CD14-positive monocyte (primary cell): Measurements from ENCODE around the gene TRIM41. TPM values are rescaled to one million over a fixed set of nuclear protein-coding genes. Genes with fewer than 3 reads are reported as not detected.
A peak's percentile ranks its signal among the peaks of the same experiment; 100 is the strongest.

Experiments used
- DNase-seq, 3 donors: peaks; one replicate each; pipeline ENCODE4 v3.0.0-alpha.2; 2011 to 2022
- H2AFZ ChIP-seq: 2 replicates; pipeline ENCODE4 v1.6.0; 2012; ENCODE audit warnings: mild to moderate bottlenecking, low read depth, low read length, inconsistent platforms; ENCODE audit not compliant: insufficient read depth, poor library complexity, severe bottlenecking
- H3K27ac ChIP-seq, 2 donors: 1 replicate in 1 of 2; 2 replicates in 1 of 2; pipeline ENCODE4 v1.5.1; 2012 to 2013; ENCODE audit warnings: low read length in 2 of 2, control low read depth in 1 of 2, inconsistent platforms in 1 of 2, low read depth in 1 of 2, mild to moderate bottlenecking in 1 of 2
- H3K27me3 ChIP-seq, 2 donors: one replicate each; pipeline versions ENCODE4 v1.6.0 to v1.6.1; 2011 to 2013; ENCODE audit warnings: low read length in 2 of 2; ENCODE audit not compliant: control insufficient read depth in 2 of 2, insufficient read depth in 2 of 2
- H3K36me3 ChIP-seq, 2 donors: replicated peaks in 1 of 2; 1 replicate in 1 of 2; 2 replicates in 1 of 2; pipeline versions ENCODE4 v1.5.1 to v1.6.1; 2012 to 2013; ENCODE audit warnings: low read length in 2 of 2, control low read depth in 1 of 2, inconsistent platforms in 1 of 2, mild to moderate bottlenecking in 1 of 2; ENCODE audit not compliant: insufficient read depth in 2 of 2, control insufficient read depth in 1 of 2
- H3K4me1 ChIP-seq, 2 donors: 1 replicate in 1 of 2; 2 replicates in 1 of 2; pipeline versions ENCODE4 v1.5.1 to v1.6.1; 2012 to 2013; ENCODE audit warnings: low read length in 2 of 2, control low read depth in 1 of 2, inconsistent platforms in 1 of 2, mild to moderate bottlenecking in 1 of 2, moderate library complexity in 1 of 2; ENCODE audit not compliant: insufficient read depth in 2 of 2, control insufficient read depth in 1 of 2
- H3K4me2 ChIP-seq: replicated peaks from 2 replicates; pipeline ENCODE3; 2012; ENCODE audit warnings: low read length, moderate library complexity, mild to moderate bottlenecking; ENCODE audit not compliant: poor library complexity, severe bottlenecking; ENCODE audit errors: extremely low read depth
- H3K4me3 ChIP-seq, 3 experiments: fragments of 200-600 bp in 1 of 3; sonication (generic) in 1 of 3; replicated peaks in 1 of 3; 1 replicate in 2 of 3; 2 replicates in 1 of 3; pipeline ENCODE4 v1.5.1; 2011 to 2013; ENCODE audit warnings: low read length in 3 of 3, mild to moderate bottlenecking in 3 of 3, control low read depth in 2 of 3, low read depth in 2 of 3, inconsistent platforms in 1 of 3, moderate library complexity in 1 of 3
- H3K79me2 ChIP-seq: 2 replicates; pipeline ENCODE4 v1.6.0; 2012; ENCODE audit warnings: mild to moderate bottlenecking, control low read depth, inconsistent platforms, low read length, moderate library complexity; ENCODE audit not compliant: insufficient read depth
- H3K9ac ChIP-seq: 2 replicates; pipeline ENCODE4 v1.6.0; 2017; ENCODE audit warnings: low read length, mild to moderate bottlenecking; ENCODE audit not compliant: insufficient read depth, poor library complexity, severe bottlenecking
- H3K9me3 ChIP-seq, 2 donors: replicated peaks in 1 of 2; 1 replicate in 1 of 2; 2 replicates in 1 of 2; pipeline versions ENCODE4 v1.5.1 to v1.6.1; 2012 to 2013; ENCODE audit warnings: low read length in 2 of 2, control low read depth in 1 of 2; ENCODE audit not compliant: control insufficient read depth in 1 of 2, insufficient read depth in 1 of 2
- H4K20me1 ChIP-seq: 2 replicates; pipeline ENCODE4 v1.6.0; 2012; ENCODE audit warnings: mild to moderate bottlenecking, low read length, control low read depth, moderate library complexity; ENCODE audit not compliant: insufficient read depth
- H3K27ac Mint-ChIP-seq, 7 donors: one replicate each; pipeline ENCODE4 v1.8.0; 2020; ENCODE audit warnings: mild to moderate bottlenecking in 7 of 7, mixed read lengths in 7 of 7, moderate library complexity in 6 of 7, inconsistent platforms in 2 of 7
- H3K27me3 Mint-ChIP-seq, 3 donors: one replicate each; pipeline ENCODE4 v1.8.0; 2021 to 2022; ENCODE audit warnings: low read depth in 3 of 3, mild to moderate bottlenecking in 3 of 3, mixed read lengths in 3 of 3, moderate library complexity in 3 of 3, inconsistent platforms in 1 of 3
- H3K36me3 Mint-ChIP-seq, 2 donors: one replicate each; pipeline ENCODE4 v1.8.0; 2020; ENCODE audit warnings: mixed read lengths in 2 of 2, inconsistent platforms in 1 of 2, mild to moderate bottlenecking in 1 of 2
- H3K4me1 Mint-ChIP-seq: one replicate; pipeline ENCODE4 v1.8.0; 2020; ENCODE audit warnings: mild to moderate bottlenecking, mixed read lengths
- H3K4me3 Mint-ChIP-seq, 2 donors: one replicate each; pipeline ENCODE4 v1.8.0; 2020; ENCODE audit warnings: mild to moderate bottlenecking in 2 of 2, mixed read lengths in 2 of 2, moderate library complexity in 1 of 2
- H3K9me3 Mint-ChIP-seq, 7 donors: one replicate each; pipeline ENCODE4 v1.8.0; 2020 to 2022; ENCODE audit warnings: mixed read lengths in 7 of 7, mild to moderate bottlenecking in 6 of 7, moderate library complexity in 6 of 7, inconsistent platforms in 2 of 7
- WGBS: methylation state at CpG from one replicate; pipeline ENCODE4 v1.1.5; 2013; ENCODE audit warnings: missing lambda C conversion rate; ENCODE audit not compliant: insufficient coverage; 5-methylcytosine and 5-hydroxymethylcytosine counted together
- intact Hi-C, 2 donors: fragments of 100-400 bp; cut with micrococcal nuclease; formaldehyde crosslinking; loops; one replicate each; pipeline versions ENCODE4 v1.15.0 to v1.15.1; 2023
- polyA plus RNA-seq, 3 donors: library from polyadenylated mRNA; depleted of rRNA in 1 of 3; unstranded in 2 of 3; stranded (reverse) in 1 of 3; fragments of 300-500 nt in 2 of 3; fragments of >200 nt in 1 of 3; fragmentation: Illumina TruSeq in 2 of 3; gene quantifications; 1 replicate in 2 of 3; 2 replicates in 1 of 3; pipeline ENCODE4 v1.2.3, GENCODE V29; 2012 to 2021
- TF ChIP-seq, protein P1 (sequence below): fragments of 200-600 bp; IDR thresholded peaks from one replicate; pipeline ENCODE4 v1.8.0; 2022; ENCODE audit warnings: antibody characterized with exemption, mild to moderate bottlenecking

The TRIM41 gene
- polyA plus RNA-seq, 3 donors, result 0.12 to 26.4 (median 0.24) TPM

DNA sequence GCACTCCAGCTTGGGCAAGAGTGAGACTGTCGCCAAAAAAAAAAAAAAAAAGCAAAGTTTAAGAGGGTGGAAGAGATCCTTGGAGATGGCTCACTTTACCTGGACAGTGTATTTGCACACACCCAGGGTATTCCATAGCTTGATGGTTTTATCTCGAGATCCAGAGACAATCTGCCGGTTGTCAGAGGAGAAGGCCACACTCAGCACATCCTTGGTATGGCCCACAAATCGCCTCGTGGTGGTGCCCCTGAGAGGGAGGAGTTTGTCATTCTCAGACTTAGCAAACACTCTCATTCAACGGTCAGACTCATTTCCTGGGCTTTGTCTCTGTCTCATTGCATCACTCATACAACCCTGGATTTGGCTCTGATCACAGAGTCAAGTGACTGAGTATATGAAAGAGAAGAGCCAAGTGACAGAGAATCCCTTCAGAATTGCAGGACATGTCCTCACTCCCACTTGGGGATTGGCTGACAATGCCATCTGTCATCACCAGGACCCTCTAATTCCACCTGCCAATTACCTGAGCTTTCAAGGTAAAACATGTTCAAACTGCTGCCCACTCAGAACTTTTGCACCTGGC, 18.4 kb downstream of the TRIM41 start:
- H3K27me3 Mint-ChIP-seq, result peaks cover 0 to 2% (median 0%) of the 10 kb centered on the region in 3 donors
- DNase-seq, result peak; percentile 66 to 82 (median 76)
- intact Hi-C loops, result loop anchor here in 1 of 2 donors (10.0 kb wide), 1 partner anchor 747 kb away; the partner anchor contains the start of gene CNOT6
- H3K27ac Mint-ChIP-seq, result peak overlapping the region; percentile 95 to 99 (median 98)
- Histone ChIP-seq H3K36me3 (peaks cover 55 to 57% of the 10 kb centered on the region in 2 donors), H2AFZ (no peak overlapping the region), H4K20me1 (peaks cover 65% of the 10 kb centered on the region), H3K4me3 (peak overlapping the region in 1 of 3 experiments; percentile 93), H3K79me2 (peaks cover 74% of the 10 kb centered on the region), H3K27ac (peak overlapping the region; percentile 90 to 95), H3K9me3 (no peaks in the 10 kb centered on the region), H3K4me2 (peak overlapping the region; percentile 99), H3K4me1 (peaks cover 35 to 41% of the 10 kb centered on the region in 2 donors), H3K27me3 (no peaks in the 10 kb centered on the region), H3K9ac (peak overlapping the region; percentile 94)
- no CpG with 5 or more reads among the region's 6 CpGs for WGBS
- TF ChIP-seq, protein P1, sequence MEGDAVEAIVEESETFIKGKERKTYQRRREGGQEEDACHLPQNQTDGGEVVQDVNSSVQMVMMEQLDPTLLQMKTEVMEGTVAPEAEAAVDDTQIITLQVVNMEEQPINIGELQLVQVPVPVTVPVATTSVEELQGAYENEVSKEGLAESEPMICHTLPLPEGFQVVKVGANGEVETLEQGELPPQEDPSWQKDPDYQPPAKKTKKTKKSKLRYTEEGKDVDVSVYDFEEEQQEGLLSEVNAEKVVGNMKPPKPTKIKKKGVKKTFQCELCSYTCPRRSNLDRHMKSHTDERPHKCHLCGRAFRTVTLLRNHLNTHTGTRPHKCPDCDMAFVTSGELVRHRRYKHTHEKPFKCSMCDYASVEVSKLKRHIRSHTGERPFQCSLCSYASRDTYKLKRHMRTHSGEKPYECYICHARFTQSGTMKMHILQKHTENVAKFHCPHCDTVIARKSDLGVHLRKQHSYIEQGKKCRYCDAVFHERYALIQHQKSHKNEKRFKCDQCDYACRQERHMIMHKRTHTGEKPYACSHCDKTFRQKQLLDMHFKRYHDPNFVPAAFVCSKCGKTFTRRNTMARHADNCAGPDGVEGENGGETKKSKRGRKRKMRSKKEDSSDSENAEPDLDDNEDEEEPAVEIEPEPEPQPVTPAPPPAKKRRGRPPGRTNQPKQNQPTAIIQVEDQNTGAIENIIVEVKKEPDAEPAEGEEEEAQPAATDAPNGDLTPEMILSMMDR, result peak; percentile 5
- H3K9me3 Mint-ChIP-seq, result peaks cover 0 to 4% (median 0%) of the 10 kb centered on the region in 7 donors
- peak overlapping the region; percentile 95 to 97 for H3K4me3 Mint-ChIP-seq
- peaks cover 36% of the 10 kb centered on the region for H3K4me1 Mint-ChIP-seq
- peaks cover 57 to 63% of the 10 kb centered on the region in 2 donors for H3K36me3 Mint-ChIP-seq

DNA sequence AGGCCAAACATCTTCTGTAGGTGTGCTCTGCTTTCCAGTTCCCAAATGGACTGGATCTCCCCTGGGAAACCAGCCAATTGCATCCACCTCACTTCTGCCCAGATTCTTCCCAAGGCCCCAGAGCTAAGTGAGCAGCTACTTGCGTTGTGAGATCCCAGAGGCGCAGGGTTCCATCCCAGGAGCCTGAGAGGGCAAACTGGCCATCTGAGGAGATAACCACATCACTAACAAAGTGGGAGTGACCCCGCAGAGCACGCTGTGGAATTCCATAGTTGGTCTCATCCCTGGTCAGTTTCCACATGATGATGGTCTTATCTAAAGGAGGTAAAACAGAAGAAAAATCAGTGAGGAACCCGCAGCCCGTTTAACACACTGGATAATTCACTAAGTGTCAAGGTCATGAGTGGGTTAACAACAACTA, 19.0 kb downstream of the TRIM41 start:
- peaks cover 0 to 2% (median 0%) of the 10 kb centered on the region in 3 donors for H3K27me3 Mint-ChIP-seq

More for the DNA sequence above, 19.0 kb downstream of the TRIM41 start:
- WGBS, result 77% methylated on average over 4 of the region's 6 CpGs
- H3K36me3 Mint-ChIP-seq, result peaks cover 52 to 58% of the 10 kb centered on the region in 2 donors
- DNase-seq, result no peak
- Histone ChIP-seq H3K9ac (peak overlapping the region; percentile 94), H3K4me1 (peaks cover 38 to 46% of the 10 kb centered on the region in 2 donors), H3K9me3 (no peaks in the 10 kb centered on the region), H3K27ac (peak overlapping the region; percentile 90 to 95), H3K27me3 (no peaks in the 10 kb centered on the region), H3K79me2 (peaks cover 80% of the 10 kb centered on the region), H4K20me1 (peaks cover 60% of the 10 kb centered on the region), H3K4me2 (peak overlapping the region; percentile 99), H3K4me3 (peak overlapping the region; percentile 93 to 96 (median 93)), H2AFZ (no peak overlapping the region), H3K36me3 (peaks cover 49 to 51% of the 10 kb centered on the region in 2 donors)
- H3K9me3 Mint-ChIP-seq, result peaks cover 0 to 6% (median 0%) of the 10 kb centered on the region in 7 donors
- peak overlapping the region; percentile 95 to 97 for H3K4me3 Mint-ChIP-seq
- intact Hi-C loops, result loop anchor here (2.0 to 10.0 kb wide), 2 partner anchors 19 to 747 kb away; partner anchors contain the start of genes CNOT6 (in 1 of the 2) and TRIM41 (in 1 of the 2)
- H3K4me1 Mint-ChIP-seq, result peaks cover 37% of the 10 kb centered on the region
- TF ChIP-seq, protein P1, result no peak
- H3K27ac Mint-ChIP-seq, result peak overlapping the region; percentile 95 to 99 (median 98)
